ENCODE data around the gene TAS1R3.
"Not testable (repeated sequence)": the region's sequence is repeated elsewhere in the genome, so short reads cannot be mapped to it uniquely, and the experiment has no call there.

The TAS1R3 gene

DNA sequence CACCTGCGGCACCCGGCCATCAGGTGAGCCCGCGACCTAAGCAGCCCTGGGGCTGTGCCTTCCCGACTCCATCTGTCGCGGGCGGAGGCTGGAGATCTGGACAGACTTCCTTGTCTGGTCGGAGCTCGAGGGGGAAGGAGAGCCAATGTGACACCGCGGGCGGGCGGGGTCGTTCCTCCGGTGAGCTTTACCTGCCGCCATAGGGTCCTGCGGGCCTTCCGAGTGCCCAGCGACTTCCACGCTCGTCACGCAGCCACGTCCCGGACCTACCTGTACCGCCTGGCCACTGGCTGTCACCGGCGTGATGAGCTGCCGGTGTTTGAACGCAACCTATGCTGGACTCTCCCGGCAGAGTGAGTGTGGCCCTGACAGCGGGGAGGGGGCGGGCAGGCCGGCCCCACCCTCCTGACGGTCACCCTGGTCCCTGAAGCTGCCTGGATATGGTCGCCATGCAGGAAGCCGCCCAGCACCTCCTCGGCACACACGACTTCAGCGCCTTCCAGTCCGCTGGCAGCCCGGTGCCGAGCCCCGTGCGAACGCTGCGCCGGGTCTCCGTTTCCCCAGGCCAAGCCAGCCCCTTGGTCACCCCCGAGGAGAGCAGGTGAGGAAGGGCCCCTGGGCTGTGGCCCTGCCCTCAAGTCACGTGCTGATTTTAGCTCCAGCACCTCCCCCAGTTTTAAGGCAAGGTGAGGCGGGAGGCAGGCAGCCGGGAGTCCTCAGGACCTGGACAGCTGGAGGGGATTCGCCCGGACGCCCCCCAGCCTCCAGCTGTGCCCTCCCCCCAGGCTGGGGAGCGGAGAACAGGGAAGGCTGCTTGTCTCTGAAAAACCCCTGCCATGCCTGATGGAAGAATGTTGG lies 21.6 kb upstream of the TAS1R3 start:
- no peak for DNase-seq (ENCODE audit: low read depth)

DNA sequence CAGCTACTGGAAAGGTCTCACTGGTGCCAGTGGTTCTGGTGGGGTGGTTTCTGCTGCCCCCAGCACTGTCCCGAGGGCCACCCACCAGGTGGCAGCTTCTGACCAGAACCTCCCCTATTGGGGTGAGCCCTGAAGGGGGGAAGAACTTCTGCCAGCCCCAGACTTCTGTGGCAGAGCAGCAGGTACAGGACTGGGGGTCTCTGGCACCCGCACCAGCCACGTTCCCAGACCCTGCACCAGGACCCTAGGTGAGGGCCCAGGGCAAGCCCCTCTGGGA lies 21.0 kb upstream of the TAS1R3 start:
- no peak for DNase-seq (ENCODE audit: low read depth)

DNA sequence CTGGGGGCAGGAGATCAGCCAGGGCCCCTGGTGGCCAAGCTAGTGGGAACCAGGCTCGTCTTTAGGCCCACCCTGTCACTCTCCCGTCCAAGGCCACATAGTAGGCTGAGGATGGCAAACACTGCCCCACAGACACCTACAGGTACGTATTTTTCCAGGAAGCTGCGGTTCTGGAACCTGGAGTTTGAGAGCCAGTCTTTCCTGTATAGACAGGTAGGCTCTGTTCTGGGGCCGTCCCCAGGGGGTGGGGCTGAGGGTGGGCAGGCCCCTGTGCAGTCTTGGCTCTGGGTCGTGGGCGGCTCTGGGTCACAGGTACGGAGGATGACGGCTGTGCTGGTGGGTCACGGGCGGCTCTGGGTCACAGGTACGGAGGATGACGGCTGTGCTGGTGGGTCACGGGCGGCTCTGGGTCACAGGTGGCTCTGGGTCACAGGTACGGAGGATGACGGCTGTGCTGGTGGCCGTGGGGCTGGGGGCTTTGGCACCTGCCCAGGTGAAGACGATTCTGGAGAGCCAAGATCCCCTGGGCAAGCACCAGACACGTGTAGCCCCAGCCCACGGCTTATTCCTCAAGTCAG lies 20.5 kb upstream of the TAS1R3 start:
- no peak for DNase-seq (ENCODE audit: low read depth)

DNA sequence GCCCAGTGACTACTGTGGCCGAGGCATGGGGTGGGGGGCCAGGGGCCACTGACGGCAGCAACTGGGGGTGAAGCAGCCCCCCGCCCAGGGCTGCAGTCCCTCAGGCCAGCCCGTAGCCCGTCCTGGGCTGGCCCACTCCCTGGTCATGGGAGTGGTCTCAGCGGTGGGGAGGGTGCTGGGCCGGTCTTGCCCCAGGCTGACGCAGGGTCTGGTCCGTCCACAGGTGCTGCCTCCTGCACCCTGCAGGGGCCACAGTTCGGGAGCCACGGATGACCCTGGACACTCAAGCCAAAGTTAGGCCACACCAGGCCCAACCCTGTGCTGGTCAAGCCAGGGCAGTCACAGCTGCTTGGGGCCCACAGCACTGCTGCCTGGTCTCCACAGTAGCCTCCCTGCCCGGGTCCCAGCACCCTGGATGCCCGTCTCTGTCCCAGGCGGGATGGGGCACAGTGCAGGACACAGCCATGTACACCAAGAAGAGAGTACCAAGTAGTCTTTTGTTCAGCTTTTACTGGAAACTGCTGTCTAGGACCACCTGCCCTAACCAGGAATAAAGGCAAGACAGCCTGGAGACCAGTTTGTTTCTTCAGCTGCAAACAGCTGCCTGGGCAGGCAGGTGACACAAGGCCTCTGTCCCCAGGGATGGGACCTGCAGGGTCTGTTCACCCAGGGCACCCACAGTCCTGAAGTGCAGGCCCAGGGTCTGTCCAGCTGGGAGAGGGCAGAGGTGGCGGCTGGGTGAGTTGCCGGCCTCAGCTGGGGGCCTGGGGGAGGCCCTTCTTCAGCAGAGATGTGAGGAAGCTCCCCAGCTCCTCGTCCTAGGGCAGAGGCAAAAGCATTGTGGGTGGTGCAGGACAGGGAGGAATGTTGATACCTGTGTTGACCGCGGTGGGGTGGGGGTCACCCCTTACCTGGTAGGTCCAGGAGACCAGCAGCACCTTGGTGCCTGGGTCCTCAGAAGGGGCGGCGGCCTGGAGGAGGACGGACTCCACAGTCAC lies 19.7 kb upstream of the TAS1R3 start:
- DNase-seq (ENCODE audit: low read depth) = no peak

DNA sequence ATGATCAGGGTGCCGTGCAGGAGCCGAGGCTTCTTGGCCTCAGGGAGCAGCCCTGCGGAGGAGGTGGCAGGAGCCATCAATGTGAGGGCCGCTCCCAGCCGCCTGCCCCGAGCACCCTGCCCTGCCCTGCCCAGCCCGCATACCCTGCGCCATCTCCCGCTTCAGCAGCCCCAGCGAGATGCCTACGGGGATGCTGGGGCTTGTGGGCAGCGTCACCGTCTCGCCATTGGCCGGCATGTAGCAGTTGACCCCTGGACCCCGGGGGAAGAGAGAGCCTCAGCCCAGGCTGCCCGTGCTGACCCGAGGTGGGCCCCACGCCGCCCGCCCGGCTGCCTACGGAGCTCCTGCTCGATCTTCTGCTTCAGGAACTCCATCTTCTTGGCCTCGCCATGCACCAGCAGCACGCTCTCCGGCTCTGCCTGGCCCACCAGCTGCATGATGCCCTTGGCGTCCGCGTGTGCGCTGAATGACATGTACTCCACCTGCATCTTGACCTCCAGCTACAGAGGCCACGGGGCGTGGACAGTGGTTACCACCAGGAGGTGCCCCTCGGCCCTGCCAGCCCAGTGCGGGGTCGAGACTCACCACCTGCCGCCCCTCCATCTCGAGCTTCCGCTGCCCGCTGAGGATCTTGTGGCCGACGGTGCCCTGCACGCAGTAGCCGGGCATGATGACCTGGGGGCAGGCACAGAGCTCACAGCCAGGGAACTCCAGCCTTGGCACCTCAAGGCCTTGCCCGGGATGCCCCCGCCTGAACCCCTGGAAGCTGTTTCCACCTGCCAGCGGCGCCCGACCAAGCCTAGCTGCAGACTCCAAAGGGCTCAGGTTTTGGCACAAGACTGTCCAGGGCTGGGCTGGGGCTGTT lies 18.4 kb upstream of the TAS1R3 start:
- DNase-seq (ENCODE audit: low read depth) = no peak

DNA sequence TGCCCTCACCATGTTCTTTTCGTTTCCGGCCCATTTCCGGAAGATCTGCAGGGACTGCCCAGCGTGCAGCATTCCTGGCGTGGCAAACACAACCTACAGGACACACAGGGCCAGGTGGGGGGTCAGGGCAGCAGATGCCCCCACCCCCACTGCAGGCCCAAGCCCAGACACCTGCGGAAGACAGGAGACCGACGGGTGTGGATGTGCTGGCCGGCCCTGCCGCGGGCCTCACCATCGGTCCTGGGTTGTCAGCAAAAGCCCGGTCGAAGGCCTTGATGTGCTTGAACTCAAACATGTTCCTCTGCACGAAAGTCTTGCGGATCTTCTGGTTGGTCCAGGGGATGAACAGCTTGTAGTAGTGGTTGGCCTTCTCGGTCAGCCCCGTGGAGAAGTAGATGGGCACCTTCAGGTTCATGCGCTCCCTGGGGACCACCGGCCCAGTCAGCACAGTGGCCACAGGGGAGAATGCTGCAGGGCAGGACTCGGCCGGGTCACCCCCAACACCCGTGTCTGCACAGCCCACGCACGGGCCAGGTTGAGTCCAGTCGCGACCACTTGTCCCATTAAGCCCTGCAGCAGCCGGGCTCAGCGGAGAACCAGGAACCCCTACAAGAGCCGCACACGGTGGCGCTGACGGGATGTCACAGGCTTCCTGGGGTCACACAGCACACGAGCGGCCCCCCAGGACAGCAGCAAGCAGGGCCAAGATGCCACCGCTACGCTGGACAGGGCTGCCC lies 17.4 kb upstream of the TAS1R3 start:
- no peak for DNase-seq (ENCODE audit: low read depth)

DNA sequence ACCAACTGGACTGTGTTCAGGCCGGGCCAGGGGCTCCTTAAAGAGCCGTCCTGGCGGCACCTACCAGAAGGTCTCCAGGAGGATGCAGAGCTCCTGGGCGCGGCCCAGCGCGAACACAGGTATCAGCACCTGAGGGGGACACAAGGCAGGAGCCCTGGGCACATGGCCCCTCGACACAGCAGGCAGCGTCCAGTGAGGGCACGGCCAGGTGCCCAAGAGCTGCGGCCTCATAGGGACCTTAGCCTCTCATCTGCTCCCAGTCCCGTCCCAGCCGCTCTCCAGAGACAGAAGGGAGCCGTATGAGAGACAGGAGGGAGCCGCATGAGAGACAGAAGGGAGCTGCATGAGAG lies 16.9 kb upstream of the TAS1R3 start:
- DNase-seq (ENCODE audit: low read depth) = no peak

DNA sequence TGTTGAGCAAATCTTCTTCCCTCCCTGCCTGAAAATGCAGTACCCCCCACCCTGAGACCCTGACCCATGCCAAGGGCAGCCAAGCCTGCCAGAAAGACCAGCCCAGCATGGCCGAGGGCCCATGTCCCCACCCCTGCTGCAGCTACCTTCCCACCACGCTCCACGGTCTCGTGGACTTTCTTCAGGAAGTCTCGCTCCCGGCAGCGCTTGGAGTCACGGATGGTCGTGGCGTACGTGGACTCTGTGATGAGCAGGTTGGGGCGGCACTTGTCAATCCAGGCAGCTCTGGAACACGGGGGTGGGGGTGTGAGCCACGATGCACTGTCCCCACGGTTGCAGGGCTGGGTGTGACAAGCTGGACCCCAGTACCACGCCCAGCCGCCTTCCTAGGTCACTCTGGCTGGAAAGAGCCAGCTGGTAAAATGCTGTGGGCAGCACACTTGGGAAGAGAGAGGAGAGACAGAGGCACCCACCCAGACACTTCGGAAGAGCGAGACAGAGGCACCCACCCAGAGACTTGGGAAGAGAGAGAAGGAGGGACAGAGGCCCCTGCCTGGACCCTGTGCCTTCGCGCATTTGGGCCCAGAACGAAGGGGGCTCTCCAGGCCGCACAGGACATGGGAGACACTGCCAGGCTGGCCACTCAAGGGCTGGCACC lies 16.3 kb upstream of the TAS1R3 start:
- DNase-seq (ENCODE audit: low read depth) = no peak

DNA sequence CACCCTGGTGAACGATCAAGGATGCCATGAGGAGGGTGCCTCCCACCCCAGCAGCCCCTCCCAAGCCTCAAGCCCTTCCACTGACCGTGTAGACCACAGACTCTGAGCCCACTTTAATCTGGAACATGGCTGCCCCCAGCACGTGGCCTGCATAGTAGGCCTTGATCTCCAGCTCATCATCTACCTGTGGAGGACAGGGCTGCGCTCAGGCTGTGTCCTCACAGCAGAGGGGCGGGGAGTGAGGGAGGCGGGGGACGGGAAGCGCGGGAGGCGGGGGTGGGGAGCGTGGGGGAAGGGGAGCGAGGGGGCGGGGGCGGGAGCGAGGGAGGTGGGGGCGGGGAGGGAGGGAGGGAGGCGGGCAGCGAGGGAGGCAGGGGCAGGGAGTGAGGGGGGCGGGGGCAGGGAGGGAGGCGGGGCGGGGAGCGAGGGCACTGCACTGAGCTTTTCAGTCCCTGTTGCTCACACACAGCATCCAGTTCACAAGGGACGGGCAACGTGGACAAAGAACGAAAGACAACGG lies 15.6 kb upstream of the TAS1R3 start:
- no peak for DNase-seq (ENCODE audit: low read depth)

DNA sequence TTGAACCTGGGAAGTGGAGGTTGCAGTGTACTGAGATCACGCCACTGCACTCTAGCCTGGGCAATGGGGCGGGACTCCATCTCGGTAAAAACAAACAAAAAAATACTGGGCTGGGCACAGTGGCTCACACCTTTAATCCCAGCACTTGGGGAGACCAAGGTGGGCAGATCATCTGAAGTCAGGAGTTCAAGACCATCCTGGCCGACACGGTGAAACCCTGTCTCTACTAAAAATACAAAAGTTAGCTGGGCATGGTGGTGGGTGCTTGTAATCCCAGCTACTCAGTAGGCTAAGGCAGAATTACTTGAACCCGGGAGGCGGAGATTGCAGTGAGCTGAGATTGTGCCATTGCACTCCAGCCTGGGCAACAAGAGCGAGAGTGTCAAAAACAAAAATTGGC lies 14.9 kb upstream of the TAS1R3 start:
- not testable (repeated sequence) for DNase-seq (ENCODE audit: low read depth)

DNA sequence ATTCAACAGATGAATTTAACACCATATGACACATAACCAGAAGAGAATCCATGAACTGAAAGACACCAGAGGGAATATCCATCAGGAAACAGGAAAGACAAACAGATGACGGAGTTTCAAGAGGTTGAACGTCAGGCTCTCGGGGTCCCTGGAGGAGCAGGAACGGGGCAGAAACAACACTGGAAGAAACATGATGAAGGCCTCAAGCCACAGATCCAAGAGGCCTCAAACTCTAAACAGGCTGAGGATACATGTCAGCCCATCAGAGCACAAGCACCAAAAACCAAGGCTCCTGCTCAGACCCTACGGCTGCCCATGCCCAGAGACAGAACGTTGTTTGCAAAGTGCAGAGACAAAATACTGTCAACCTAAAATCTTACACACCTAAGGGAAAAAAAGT lies 13.7 kb upstream of the TAS1R3 start:
- no peak for DNase-seq (ENCODE audit: low read depth)

DNA sequence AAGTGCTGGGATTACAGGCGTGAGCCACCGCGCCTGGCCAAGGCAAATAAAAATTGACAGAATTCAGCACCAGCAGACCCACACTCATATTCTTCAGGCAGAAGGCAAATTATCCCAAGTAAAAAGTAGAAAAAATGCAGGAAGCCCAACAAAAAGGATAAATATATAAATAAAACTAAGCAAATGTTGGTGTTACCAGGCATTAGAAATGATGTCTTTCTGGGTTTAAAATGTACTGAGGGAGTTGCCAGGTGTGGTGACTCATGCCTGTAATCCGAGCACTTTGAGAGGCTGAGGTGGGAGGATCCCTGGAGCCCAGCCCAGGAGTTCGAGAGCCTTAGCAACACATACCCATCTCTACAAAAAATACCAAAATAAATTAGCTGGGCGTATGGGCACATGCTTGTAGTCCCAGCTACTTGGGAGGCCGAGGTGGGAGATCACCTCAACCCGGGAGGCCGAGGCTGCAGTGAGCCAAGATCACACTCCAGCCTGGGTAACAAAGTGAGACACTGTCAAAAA lies 12.9 kb upstream of the TAS1R3 start:
- no peak for DNase-seq (ENCODE audit: low read depth)

DNA sequence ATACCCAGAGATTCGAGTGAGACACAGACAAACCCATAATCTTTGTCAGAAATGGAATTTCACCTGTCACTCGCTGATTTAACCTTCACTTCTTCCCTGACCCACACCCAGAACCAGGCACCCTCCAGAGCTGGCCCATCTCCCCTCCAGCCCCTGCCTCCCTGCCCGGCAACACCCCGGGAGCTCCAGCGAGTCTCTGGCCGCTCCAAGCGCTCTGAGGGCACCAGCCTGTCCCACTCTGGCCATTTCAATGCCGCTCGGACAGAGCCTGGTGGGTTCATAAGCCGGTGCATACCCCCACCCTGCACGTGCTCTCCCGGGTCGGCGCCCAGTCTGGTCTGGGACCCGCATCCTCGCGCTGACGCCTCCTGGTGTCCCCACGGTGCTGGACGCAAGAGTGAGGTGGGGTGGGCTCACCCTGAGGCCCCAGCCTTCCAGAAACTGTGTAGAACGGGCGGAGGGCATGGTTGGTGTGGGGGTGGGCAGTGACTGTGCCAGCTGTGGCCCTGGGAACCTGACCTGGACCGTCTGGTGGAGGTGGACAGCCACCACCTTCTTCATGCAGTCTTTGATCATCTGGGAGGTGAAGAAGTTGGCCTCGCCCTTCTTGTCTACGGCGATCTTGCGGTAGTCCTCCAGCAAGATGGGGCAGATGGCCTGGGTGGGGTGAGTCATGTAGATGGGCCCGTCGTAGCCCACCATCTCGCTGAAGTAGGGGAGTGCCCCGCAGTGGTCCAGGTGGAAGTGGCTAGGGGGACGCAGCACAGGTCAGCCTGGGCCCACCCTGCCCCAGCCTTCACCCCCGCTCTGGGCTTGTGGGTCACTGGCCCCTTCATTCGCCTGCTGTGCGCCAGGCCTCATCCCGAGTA lies 12.1 kb upstream of the TAS1R3 start:
- DNase-seq (ENCODE audit: low read depth) = no peak

DNA sequence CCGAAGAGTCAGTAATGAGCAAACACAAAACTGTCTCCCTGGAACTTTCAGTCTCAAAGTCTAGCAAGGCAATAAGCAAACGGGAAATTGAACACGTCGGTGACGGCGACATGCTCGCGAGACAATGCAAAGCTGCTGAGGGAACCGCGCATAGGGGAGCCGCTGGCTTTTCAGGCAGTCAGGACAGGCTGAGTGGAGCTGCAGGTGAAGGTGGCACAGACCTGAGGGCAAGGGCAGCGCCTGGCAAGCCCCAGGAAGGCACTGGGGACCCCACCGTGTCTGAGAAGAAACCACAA lies 11.5 kb upstream of the TAS1R3 start:
- no peak for DNase-seq (ENCODE audit: low read depth)

DNA sequence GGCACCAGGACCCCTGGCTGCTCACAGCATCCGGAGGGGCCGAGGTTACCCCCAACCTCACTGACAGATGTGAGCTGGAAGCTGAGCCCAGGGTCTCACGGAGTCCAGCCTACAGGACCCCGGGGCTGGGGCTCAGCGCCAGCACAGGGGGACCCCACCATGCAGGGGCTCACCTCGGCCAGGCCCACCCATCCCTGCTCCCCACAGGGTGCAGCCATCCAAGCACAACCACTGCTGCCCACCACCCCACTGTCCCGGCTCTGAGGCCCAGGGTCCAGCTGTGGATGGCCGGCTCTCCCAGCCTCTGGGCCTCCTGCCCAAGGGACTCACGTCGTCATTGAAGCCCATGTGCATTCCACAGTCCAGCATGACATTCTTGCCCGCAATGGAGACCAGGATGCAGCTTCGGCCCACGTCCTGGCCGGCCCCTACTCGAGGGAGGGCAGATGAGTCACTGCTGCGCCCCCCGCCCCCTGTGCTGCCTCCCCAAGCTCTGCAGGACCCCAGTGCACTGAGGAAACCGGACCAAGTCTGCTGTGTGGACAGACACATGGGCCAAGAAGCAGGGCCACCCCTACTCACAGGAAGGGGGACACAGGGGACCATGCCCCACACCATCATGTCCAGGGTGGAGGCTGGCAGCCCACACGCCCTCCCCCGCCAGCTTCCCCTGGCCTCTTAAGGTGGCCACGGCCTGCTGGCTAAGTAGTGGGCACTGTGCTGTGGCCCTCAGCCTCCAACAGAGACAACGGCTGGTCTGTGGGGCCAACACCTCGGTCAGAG lies 10.2 kb upstream of the TAS1R3 start:
- no peak for DNase-seq (ENCODE audit: low read depth)

DNA sequence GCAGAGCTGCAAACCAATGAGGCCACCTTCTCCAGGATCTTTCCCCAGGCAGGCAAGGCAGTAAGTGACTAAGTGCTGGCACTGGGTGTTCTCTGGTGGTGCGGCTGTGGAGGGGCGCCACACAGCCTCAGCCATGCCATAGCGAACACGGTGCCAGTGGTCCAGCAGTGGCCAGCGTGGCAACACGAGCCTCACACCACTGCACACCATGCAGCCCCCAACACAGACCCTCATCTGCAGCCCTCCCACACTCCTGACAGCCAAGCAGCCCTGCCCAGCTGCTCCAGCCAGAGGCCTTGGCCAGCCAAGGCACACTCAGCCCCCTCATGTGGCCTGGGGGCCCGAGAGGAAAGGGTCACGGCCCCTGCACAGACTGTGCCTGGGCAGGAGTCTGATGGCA lies 9.6 kb upstream of the TAS1R3 start:
- no peak for DNase-seq (ENCODE audit: low read depth)

DNA sequence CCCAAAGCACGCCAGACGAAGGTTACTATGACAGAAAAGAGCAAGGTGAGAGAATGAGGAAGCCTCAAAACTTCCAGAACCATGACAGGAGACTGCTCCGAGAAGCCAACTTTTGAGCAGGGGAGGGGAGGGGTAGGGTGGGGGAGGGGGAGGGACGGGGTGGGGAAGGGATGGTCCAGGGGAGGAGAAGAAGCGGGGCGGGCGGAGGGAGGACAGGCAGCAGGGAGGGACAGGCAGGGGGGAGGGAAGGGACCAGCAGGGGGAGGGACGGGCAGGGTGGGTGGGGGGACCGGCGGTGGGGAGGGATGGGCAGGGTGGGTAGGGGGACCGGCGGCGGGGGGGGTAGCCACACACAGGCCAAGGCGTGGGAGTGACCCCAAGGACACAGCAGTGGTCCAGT lies 8.7 kb upstream of the TAS1R3 start:
- no peak for DNase-seq (ENCODE audit: low read depth)

DNA sequence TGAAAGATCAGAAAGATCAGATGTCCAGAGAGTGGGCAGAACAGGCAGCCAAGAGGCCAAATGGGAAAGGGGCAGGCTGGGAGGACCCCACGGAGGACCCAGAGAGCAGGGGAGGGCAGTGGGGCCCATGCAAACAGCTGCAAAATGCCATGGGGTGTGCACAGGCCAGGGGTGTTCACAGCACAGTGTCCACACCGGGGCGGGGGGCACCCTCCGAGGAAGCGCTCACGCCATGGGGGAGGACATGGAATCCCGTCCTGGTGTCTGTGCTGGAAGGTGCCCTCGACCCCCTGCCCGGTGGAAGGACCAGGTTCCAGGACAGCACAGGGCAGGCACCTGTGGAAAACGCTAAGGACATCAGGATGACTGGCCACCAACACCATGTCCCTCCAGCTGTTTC lies 8.1 kb upstream of the TAS1R3 start:
- no peak for DNase-seq (ENCODE audit: low read depth)

DNA sequence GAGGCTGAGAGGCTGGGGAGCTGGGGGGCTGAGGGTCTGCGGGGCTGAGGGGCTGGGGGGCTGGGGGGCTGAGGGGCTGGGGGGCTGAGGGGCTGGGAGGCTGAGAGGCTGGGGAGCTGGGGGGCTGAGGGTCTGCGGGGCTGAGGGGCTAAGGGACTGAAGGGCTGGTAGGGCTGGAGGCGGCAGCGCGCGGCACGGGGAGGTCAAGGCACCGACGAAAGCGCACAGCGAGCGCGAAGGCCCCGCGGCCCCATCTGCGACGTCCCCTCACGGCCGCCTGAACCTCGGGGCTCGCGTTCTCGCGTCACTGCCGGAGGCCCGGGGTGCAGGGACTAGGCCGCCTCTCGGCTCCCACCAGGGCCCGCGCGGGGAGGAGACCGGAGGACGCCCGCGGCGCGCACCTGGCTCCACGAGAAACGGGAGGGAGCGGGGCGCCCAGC lies 7.0 kb upstream of the TAS1R3 start:
- no peak for DNase-seq (ENCODE audit: low read depth)

Measured in stimulated activated CD8-positive, alpha-beta memory T cell treated with anti-CD3 and anti-CD28 coated beads, Interleukin-7, amount 100 ng/mL, for 24 hours (primary cell).